H1 (cell line): ENCODE results near the gene TSPAN3. TPM values are rescaled to one million over a fixed set of nuclear protein-coding genes. Genes with fewer than 3 reads are reported as not detected.

Experiments
- ATF2 ChIP-seq: IDR thresholded peaks from 2 replicates; pipeline ENCODE4 v1.6.1; 2012; ENCODE audit warnings: low read length, inconsistent platforms
- KDM5A ChIP-seq: fragments of 200-600 bp; IDR thresholded peaks from 2 replicates; pipeline ENCODE4 v1.7.1; 2012; ENCODE audit warnings: mild to moderate bottlenecking, low read length, inconsistent platforms, mixed read lengths
- SRF ChIP-seq: IDR thresholded peaks from 2 replicates; pipeline ENCODE4 v1.6.1; 2011; ENCODE audit warnings: mild to moderate bottlenecking, low read depth, low read length, moderate library complexity
- polyA plus RNA-seq, 7 experiments: library from polyadenylated mRNA; depleted of rRNA in 3 of 7; stranded (reverse) in 5 of 7; unstranded in 2 of 7; fragments of >200 nt in 5 of 7; fragments of 200-250 nt in 2 of 7; gene quantifications; 1 replicate in 5 of 7; 2 replicates in 1 of 7; 4 replicates in 1 of 7; pipeline versions ENCODE4 v1.2.1 to v1.2.3, GENCODE V29; 2011 to 2013; ENCODE audit warnings: missing spikeins in 2 of 7, mixed read lengths in 2 of 7
- total RNA-seq: library from RNA; stranded (reverse); fragmentation: NEBNext Ultra II Directional; extraction: Animal tissue kit (Norgen Biotek cat#: 25700); gene quantifications from 2 replicates; pipeline ENCODE4 v1.2.1, GENCODE V29; 2021

Gene TSPAN3
- total and polyA plus RNA-seq, 2 of the 8 experiments (the other 6 are each of a cell fraction or from before 2014, with no cell fraction given), result 107 to 238 TPM

- TF ChIP-seq ATF2, result no peak
- TF ChIP-seq KDM5A, result no peak
- TF ChIP-seq SRF, result no peak
Measured at GRCh38 chr15:77070495-77071304, at the start of gene TSPAN3 (continued).
